ENCODE data around the gene NXNL2.

The NXNL2 gene

DNA sequence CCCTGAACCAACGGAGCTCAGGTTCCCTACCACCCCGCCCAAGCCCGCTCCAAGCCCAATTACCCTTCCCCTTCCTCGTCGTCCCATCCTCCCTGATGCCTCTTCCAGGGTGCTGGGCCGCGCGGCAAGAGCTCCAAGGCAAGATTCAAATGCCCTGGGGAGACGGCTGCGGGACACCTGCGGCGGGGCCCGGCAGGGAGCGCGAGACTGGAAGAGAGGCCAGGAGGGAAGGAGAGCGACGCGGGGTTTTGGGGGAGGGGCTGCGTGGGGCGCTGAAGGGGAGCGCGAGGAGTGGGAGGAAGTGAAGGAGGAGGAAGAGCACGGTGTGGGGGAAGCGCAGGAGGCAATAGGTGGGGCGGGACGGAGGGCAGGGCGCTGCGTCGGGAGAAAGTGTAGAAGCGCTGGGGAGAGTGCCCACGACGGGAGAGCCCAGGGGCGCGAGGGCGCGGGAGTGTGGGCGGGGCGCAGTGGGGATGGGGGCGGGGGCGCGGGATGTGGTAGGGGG is 975 bp upstream of the NXNL2 start:
- DNase-seq: no peak

DNA sequence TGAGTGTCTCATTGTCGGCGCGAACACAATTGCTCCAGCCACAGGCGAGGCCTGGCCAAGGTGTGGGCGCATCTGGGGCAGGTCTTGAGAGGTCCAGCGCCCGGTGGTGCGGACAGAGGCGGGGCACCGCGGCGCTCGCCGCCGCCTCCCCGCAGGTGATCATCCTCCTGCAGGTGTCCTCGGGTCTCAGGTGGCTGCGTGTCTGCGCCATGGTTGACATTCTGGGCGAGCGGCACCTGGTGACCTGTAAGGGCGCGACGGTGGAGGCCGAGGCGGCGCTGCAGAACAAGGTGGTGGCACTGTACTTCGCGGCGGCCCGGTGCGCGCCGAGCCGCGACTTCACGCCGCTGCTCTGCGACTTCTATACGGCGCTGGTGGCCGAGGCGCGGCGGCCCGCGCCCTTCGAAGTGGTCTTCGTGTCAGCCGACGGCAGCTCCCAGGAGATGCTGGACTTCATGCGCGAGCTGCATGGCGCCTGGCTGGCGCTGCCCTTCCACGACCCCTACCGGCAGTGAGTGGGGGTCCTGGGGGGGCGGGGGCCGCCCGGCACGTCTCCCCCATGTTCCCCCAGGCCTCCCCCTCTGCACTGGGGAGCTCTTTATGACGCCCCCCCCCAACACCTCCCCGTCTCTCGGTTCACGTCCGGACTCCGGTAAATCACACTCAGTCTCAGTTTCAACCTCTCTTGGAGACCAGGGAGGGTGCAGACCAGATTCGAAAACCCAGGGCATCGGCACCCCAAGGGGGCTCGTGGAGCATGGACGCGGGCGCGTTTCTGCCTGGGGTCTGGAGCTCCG is 446 bp downstream of the NXNL2 start:
- no peak for DNase-seq

DNA sequence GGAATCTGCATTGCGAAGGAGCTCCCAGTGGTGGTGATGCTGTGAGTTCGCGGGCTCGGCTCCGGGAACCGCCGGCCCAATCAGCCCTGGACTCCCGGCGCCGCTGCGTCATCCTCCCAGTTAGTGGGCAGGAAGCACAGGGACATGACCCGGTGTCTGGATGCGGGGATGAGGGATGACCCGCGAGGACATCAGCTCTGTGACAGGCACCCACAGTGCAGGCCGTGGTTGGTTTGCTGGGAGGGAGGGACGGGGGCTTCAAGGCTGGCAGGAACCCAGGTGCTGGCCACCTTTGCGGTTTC is 996 bp downstream of the NXNL2 start:
- DNase-seq: no peak

DNA sequence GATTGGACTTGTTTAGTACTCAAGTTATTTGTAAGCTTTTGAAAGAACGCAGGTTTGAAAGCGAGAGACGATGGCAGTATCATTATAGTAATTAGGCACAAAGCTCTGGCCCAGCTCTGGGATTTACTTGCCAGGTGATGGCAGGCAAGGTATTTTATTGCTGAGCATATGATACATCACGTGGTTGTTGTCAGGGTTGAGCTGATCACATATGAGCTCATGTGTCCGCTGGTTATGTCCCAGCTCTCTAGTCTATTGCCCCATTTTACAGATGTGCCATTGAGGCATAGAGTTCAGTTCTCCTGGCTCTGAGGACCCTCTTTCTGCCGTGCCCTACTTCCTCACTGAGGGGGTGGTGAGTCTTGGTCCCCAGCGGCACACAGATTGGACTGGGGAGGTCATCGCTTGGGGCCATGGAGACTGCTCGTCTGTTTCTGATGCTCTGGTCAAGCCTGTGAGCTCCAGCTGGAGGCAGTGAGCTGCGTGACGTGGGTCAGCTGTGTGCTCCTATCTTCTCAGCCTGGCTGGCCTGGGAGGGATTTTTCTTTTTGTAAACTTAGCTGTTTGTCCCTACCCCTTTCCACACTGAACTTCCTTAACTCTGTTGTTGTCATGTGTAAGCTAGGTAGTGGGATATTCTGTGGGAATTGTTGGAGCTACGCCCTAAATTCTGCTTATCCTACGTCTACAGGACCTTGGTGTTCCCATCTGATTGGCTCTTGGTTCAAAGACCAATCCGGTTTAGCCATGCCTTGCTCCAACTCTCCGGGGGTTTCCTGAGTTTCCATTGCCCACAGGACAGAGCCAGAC is 2.2 kb downstream of the NXNL2 start:
- no peak for DNase-seq

DNA sequence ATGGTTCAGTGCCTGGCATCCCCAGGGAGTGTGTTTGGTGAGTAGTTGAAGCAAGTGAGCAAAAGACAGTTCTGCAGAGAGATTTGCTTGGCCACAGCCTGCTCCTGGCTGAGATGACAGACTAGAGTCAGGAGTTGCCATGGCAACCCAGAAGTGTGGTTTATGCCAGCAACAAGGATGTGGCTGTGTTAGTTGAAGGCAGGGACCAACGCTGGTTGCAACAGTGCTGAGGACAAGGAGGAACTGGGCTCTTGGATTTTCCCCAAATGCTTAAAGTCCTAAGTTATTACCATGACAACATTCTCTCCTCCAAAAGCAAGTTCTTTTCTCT is 2.7 kb downstream of the NXNL2 start:
- DNase-seq: no peak

DNA sequence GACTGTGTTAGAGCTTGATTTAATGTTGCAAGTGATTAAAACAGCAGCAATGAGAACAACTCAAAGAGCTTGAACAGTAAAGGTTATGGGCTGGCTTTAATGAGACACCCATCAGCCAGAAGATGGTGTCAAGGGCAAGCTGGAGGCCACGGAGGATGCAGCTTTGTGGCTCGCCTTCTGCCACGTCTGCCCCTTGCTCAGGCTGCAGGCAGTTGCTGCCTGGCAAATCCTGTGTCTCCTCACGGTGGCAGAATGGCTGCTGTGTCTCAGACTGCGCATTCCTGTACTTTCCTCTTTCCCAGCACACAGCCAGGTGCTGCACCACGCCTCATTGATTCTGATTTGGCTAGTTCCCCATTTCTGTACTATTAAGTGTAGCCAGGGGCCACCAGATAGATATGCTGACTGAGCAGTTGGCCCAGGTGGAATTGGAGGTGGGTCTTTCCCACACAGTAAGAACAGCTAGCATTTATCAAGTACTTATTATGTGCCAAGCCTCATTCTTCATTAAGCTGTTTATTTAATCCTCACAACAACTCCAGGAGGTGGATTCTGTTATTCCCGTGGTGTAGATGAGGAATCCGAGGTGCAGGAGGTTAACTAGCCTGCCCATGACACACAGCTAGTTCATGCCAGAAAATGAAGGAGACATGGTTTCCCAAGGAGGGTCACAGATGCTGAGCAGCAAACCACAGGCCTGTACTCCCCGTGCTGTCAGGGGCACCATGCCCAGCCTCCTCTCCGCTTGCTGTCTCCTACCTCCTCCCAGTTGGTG is 3.5 kb downstream of the NXNL2 start:
- no peak for DNase-seq

DNA sequence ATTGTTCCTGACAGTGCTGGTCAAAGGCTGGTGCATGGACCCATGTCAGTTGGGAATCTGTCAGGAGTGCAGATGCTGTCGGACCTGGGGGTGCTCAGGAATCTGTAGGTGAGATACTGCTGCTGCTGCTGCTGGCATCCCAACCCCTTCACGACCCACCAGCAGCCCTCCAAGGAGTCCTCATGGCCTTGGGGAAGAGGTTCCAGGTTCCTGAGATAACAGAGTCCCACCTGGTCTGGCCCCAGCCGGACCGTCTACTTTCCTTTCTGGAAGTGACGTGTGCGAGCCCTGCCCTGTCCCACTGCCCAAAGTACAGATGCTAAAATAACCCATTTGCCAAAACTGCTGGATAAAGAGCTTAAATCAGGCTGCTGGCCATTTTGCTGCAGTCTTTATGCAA is 4.3 kb downstream of the NXNL2 start:
- no peak for DNase-seq

DNA sequence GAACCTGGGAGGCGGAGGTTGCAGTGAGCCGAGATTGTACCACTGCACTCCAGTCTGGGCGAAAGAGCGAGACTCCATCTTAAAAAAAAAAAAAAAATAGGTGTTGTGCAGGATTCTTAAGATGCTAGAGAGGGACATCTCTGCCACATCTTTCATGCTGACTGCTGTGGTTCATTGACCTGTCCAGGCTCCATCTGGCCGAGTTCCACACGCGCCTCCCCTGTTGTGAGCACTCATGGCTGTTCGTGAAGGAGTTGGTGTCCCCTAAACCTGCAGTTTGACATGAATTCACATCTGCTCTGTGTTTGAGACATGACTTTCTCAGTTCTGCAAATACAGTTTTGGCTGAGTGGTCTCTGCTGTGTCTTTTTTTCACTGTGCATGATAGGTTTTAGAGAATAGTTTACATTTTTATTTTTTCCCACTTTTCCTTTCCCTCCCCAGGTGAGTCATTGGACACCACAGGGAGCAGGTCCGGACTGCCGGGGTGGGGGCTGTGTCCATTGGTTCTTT is 5.3 kb downstream of the NXNL2 start:
- DNase-seq: no peak

DNA sequence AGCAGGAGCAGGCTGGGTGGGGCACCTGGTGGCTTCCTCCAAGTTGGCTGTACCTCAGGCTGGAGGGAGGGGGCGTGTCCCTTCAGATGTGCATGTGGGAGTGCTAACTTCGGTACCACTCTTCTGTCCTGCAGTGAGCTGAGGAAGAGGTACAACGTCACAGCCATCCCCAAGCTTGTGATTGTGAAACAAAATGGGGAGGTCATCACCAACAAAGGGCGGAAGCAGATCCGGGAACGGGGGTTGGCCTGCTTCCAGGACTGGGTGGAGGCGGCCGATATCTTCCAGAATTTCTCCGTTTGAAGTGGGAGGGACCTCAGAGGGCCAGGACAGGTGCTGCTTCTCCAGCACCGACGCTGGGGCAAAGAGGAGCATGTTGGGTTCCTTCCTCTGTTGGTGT is 9.3 kb downstream of the NXNL2 start:
- DNase-seq: no peak

DNA sequence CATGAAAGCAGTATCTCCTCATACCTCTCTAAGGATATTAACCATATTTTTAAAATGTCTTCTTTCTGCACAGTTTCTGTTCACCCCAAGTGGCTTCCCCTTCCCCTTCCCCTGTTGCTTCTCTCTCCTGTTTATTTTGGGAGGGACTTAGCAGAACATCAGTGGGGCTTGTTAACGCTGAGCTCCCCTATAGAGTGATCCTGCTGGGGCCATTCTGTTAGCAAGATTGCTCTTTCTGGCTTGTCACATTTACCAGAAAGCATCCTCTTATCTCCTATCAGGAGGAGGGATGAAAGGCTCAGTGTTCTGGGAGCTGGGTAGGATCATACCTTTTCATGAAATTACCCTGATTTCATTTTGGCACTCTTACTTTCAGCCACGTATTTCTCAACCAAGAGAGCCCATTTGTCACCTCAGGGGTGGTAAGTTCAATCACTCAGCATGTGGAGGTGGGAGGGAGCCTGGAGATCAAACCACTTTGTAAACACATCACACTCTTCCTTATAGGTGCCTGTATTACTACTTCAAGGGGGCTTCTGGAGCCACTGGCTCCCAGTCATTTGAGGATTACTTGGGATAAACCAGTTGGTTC is 16.7 kb downstream of the NXNL2 start:
- no peak for DNase-seq

DNA sequence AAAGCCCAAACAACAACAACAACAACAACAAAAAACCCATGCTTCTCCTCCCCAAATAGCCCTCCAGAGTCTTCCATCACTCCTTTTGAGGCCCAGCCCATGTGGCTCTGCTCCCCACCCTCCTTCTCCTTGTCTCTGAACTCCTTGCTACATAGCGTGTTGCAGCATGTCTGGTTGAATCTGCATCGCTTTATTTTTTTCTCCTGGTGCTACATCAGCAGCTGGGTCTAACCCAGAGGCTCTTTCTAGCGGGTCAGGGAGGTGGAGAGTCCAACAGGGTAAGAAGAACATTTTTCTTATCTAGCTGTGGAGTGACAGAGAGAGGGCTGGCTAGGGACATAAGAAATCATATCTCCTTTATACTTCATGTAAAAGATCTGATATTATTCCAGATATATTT is 18.4 kb downstream of the NXNL2 start:
- DNase-seq: no peak

DNA sequence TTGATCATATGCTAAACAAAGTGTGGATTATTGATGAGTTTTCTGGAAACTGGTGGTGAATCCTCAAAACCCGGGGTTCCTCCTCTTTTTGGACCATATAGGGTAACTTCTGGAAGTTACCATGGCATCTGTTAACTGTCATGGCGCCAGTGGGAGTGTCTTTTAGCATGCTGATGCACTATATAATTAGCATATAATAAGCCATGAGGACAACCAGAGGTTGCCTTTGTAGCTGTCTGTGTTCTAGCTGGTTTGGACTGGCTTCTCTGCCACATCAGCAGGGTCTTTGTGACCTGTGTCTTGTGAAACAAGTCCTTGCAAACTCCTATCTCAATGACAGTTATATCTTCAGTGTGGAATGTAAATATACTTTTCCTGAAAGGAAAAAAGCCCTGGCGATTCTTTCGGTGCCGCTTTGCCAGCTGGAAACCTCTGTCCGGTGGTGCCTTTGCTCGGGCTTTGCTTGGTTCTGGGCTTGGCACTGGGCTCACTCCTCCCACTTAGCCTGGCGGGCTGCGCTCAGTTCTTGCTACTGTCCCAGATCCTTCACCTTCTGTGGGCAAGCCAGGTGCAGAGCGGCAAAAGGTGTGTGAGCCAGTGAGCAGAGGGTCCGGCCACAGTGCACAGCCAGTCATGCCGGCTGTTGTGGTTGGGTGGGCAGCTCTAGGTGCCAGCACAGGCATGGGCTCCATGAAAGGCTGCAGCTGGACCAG is 20.4 kb downstream of the NXNL2 start:
- DNase-seq: no peak

DNA sequence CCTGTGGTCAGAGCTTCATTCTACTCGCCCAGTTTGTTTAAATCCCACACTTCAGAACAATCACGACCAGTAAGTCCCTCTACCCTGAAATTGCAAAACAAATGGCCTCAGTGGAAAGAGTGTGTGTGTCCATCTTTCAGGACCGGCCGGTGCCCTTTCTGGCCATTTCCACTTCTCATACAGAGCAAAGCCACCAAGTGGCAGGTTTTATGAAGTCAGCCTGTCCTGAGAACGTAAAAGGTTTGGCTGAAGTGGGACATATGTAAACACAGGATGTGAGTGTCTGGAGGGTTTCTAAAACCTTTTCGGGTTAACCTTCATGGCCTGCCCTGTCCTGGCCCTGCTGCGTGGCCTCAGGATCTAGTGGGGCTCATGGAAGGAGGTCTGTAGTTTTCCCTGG is 24.7 kb downstream of the NXNL2 start:
- no peak for DNase-seq

DNA sequence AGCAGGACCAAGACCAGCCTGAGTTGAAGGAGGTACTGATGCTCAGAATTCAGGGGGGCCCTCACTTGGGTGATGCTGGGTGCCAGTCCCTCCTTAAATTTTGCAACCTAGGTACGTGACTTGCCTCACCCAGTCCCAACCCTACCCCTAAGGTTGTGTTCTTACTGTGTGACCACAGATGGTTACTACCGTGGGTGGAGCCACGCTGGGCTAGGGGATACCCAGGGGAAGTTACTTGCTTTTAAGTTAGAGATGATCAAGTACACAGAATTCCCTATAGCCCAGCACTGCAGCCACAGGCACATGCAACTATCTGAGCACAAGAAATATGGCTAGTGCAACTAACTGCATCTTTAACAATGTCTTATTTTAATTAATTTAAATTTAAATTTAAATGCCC is 32.9 kb downstream of the NXNL2 start:
- DNase-seq: no peak

DNA sequence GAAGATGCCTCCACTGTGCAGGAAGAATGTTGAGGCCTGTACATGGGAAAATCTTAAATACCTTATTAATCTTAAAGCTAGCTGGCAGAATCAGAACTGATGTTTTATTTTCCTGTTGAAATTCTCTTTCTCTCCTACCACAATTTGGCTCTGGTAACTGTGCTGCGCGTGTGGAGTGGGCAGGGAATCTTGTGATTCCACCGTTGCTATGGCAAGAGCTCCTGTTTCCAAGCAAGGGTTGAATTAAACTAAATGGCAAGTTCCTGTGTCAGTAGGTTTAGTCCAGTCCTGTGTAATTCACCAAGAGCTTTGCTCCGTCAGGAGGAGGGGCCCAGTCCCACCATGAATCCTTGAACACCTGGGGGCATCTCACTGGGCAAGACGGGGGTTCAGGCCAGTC is 36.4 kb downstream of the NXNL2 start:
- DNase-seq: no peak

DNA sequence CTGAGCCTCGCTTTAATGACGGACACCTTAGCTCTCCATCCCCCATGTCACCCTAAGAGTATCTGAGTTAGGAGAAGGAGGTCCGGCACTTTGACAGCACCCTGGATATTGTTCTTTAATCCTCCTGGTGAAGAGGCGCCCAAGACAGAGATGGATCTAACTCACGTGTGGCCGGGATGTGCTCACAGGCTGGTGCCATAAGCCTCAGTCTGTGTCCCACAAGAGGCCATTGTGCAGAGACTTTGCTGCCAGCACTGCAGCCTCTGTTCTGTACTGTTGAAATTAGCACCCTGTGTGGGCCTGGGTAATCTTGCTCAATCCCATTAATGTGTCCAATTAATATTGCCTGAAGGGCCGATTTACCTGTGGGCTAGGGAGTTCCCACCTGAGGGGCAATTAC is 37.7 kb downstream of the NXNL2 start:
- DNase-seq: no peak

DNA sequence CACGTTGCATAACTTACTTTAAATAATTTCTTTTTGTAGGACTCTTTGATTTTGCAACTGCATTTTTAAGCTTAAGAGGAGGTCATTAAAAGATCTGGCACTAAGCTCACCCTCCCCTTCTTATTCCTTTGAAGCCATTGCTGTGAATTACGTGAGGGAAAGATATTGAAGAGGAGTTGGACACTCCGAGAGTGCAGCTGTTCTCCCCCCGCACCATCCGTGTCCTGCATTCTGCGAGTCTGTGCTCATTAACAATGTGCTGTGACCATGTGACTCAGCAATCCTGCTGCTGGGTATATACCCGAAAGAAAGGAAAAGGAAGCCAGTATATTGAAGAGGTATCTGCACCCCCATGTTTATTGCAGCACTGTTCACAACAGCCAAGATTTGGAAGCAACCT is 40.0 kb downstream of the NXNL2 start:
- DNase-seq: no peak

DNA sequence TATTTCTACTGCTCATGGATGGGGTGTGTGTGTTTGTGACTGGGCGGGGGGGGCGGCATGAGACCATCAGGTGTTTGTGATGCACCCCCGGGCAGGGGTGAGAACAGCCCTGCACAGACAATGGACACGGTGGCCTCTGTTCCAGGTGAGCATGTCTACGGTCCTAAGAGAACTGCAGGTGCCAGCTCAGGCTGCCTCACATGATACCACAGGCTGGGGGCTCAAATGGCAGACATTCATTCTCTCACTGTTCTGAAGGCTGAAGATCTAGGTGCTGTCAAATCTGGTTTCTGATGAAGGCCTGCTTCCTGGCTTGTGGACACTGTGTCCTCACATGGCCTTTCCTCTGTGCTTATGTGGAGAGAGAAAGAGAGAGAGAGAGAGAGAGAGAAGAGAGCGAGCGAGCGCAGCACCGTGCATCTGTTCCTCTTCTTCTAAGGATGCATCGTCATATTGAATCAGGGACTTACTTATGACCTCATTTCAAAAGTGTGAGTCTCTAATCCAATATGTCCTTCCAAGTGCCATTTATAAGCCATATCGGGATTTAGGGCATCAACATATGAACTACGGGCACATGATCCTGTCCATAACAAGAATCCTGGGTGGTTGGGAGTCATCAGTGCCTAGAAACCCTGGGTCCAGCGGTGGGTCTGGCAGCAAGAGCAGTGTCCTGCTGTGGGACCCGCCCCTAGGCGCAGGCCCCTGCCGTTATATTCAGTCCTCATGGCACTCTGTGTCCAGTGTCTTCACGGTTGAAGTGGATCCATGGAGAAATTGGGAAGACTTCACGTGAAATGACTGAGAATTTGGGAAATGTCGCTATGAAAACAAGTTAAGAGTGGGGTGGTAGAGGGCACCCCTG is 42.5 kb downstream of the NXNL2 start:
- DNase-seq: no peak

DNA sequence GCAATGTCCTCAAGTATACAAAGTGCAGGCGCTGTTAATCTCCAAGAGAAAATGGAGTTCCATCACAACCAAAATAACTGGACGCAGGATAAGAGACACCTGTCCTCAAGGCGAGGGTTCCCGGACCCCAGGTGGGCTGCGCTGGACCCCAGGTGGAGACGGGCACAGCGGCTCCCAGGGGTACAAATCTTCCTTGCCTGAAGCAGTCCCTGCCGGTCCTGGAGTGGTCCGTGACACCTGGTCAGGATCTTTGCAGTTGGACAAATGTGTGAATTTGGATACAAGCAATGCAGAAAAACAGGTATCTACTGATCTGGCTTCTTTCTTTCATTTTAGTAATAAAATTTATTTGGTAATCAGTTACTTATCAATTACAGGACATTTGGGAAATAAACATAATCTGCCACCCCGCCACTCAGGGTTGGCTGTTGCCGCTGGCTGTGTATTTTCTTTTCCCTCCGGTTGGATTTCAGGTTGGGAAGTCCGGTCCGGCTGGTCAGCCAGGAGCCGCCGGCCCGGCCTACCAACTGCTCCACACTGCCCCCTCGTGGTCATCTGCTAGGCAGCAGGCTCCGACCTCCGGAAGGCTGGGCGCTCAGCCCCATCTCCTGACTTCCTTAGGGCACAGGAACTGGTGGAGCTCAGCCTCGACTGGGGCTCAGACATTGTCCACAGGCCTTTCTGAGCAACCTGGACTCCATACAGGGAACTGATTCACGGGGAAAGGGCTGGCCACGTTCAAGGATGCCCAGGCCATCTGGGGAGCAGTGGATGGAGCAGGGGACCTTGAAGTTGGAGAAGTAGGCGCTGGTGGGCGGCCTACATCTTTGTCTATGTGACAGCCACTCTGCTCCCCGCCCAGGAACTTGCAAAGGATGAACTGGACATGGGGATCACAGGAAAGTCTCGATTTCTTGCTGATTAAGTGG is 43.4 kb downstream of the NXNL2 start:
- peak; percentile 12 to 48 for DNase-seq

DNA sequence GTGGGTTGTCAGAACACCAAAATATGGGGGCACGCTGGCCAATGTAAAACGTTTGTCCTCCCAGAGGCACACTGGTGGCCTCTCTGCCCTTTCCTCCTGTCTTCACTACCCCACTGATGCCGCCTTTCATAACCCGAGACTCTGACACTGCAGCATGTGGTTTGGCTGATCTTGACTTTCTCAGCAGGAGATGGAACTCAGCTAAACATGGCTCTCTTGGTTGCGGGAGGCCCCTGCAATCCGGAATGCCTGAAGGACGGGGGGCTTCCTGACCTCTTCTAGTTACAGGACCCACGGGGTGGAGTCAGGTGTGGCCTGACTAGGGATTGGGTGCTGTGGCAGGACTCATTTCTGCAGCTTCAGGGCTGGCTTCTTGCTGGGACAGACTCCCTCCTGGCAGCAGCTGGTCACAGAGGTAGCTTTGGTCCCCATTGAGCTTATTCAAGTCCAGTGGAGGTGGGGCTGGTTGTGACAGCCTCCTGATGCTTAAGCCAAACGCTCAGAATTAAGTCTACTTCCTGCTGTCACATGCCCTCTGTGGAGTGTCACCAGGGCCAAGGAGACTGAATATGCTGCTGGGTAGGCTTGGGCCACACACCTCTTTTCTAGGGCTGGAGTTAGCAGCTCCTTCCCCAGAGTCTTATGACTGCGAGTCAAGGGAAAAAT is 44.2 kb downstream of the NXNL2 start:
- DNase-seq: no peak
